GM12878 (cell line): Measurements from ENCODE around the gene RAB11A. TPM values are rescaled to one million over a fixed set of nuclear protein-coding genes. Genes with fewer than 3 reads are reported as not detected.

Experiments
- ATAC-seq: fragments of 200-7000 bp; cut with Tn5 transposase; 3 replicates; pipeline ENCODE4 v1.9.1; 2020; ENCODE audit warnings: mild to moderate bottlenecking, moderate library complexity
- BruUV-seq: library from RNA; stranded (reverse); fragments of 400-500 nt; replicated peaks from 2 replicates; lab custom pipeline; 2021; lab: Mats Ljungman, UMichigan
- CTCF ChIA-PET: fragments of 300-600 bp; sonication (Branson Sonifier 250); formaldehyde crosslinking; extraction: SDS; loops from one replicate; lab custom pipeline; 2021; ENCODE audit warnings: inconsistent platforms; lab: Yijun Ruan, JAX
- POLR2A ChIA-PET: fragments of 350-600 bp; formaldehyde crosslinking; extraction: SDS; loops from one replicate; lab custom pipeline; 2021; ENCODE audit warnings: inconsistent platforms; lab: Charles Lee
- RAD21 ChIA-PET: fragments of 300-600 bp; sonication (Branson Sonifier 250); formaldehyde crosslinking; loops from one replicate; lab custom pipeline; 2023; ENCODE audit warnings: antibody characterized with exemption; ENCODE audit not compliant: unreplicated experiment; lab: Charles Lee
- SMC1A ChIA-PET: fragments of 300-600 bp; sonication (Branson Sonifier 250); formaldehyde crosslinking; loops from one replicate; lab custom pipeline; 2023; ENCODE audit not compliant: unreplicated experiment, uncharacterized antibody; lab: Charles Lee
- DNase-seq: peaks from one replicate; pipeline ENCODE4 v3.0.0-alpha.2; 2011; ENCODE audit warnings: low read depth, low spot score
- FAIRE-seq: peaks from 3 replicates; lab custom pipeline; 2011; peaks lifted over from hg19 to GRCh38; lab: Jason Lieb, UNC
- H2AFZ ChIP-seq: 2 replicates; pipeline ENCODE4 v1.6.0; 2011; ENCODE audit warnings: low read depth, low read length, control low read depth; ENCODE audit not compliant: control insufficient read depth
- H3K27ac ChIP-seq: 2 replicates; pipeline ENCODE4 v1.5.1; 2011; ENCODE audit warnings: control low read depth; ENCODE audit not compliant: control insufficient read depth, insufficient read depth
- H3K27me3 ChIP-seq, 2 experiments: replicated peaks in 1 of 2; 2 replicates each; pipeline versions ENCODE4 v1.6.0 to v1.6.1; 2011; ENCODE audit warnings: low read length in 1 of 2; ENCODE audit not compliant: control insufficient read depth in 2 of 2, insufficient read depth in 2 of 2
- H3K36me3 ChIP-seq, 2 experiments: 2 replicates each; pipeline ENCODE4 v1.5.1; 2011; ENCODE audit warnings: low read length in 1 of 2; ENCODE audit not compliant: control insufficient read depth in 2 of 2, insufficient read depth in 2 of 2
- H3K4me1 ChIP-seq: 2 replicates; pipeline ENCODE4 v1.6.1; 2011; ENCODE audit warnings: mild to moderate bottlenecking, low read length, moderate library complexity, mixed read lengths; ENCODE audit not compliant: control insufficient read depth, insufficient read depth
- H3K4me2 ChIP-seq: 2 replicates; pipeline ENCODE4 v1.6.0; 2011; ENCODE audit warnings: control low read depth; ENCODE audit not compliant: control insufficient read depth, insufficient read depth
- H3K4me3 ChIP-seq: fragments of 200-600 bp; sonication (generic); 2 replicates; pipeline ENCODE4 v1.5.1; 2016
- H3K79me2 ChIP-seq: 2 replicates; pipeline ENCODE4 v1.6.0; 2011; ENCODE audit warnings: low read length; ENCODE audit not compliant: control insufficient read depth, insufficient read depth
- H3K9ac ChIP-seq: 2 replicates; pipeline ENCODE4 v1.8.0; 2011; ENCODE audit warnings: low read length, control low read depth, mixed read lengths; ENCODE audit not compliant: control insufficient read depth, insufficient read depth
- H3K9me3 ChIP-seq: replicated peaks from 3 replicates; pipeline ENCODE4 v1.5.1; 2011; ENCODE audit warnings: mild to moderate bottlenecking, low read length; ENCODE audit not compliant: control insufficient read depth, insufficient read depth
- H4K20me1 ChIP-seq: 2 replicates; pipeline ENCODE4 v1.6.0; 2011; ENCODE audit not compliant: control insufficient read depth, insufficient read depth
- ATF7 ChIP-seq: fragments of 450-650 bp; IDR thresholded peaks from 2 replicates; pipeline ENCODE4 v1.6.1; 2016; ENCODE audit warnings: low read depth, mild to moderate bottlenecking
- CEBPB ChIP-seq, 2 experiments: fragments of 150-350 bp in 1 of 2; IDR thresholded peaks; 2 replicates each; pipeline ENCODE4 v1.6.1; 2012 to 2014; ENCODE audit warnings: low read depth in 2 of 2, low read length in 2 of 2, borderline replicate concordance in 1 of 2, inconsistent platforms in 1 of 2
- CHD1 ChIP-seq: IDR thresholded peaks from 2 replicates; pipeline ENCODE4 v1.6.1; 2012; ENCODE audit warnings: low read depth, low read length, improper control_type of control experiment
- EED ChIP-seq: sonication (generic); IDR thresholded peaks from 2 replicates; pipeline ENCODE4 v1.6.1; 2016; ENCODE audit warnings: antibody characterized with exemption, low read depth
- GATAD2B ChIP-seq: fragments of 450-650 bp; conservative IDR thresholded peaks from 2 replicates; pipeline ENCODE4 v1.6.1; 2017; ENCODE audit warnings: low read depth, mild to moderate bottlenecking, moderate library complexity
- IKZF1 ChIP-seq: fragments of 450-650 bp; conservative IDR thresholded peaks from 2 replicates; pipeline ENCODE4 v1.6.1; 2017; ENCODE audit warnings: antibody characterized with exemption, mild to moderate bottlenecking
- IKZF2 ChIP-seq, 2 experiments: fragments of 450-650 bp; IDR thresholded peaks; 2 replicates each; pipeline ENCODE4 v1.6.1; 2017; ENCODE audit warnings: mild to moderate bottlenecking in 2 of 2, moderate library complexity in 2 of 2
- IRF5 ChIP-seq: fragments of 450-650 bp; IDR thresholded peaks from 2 replicates; pipeline ENCODE4 v1.6.1; 2017; ENCODE audit warnings: borderline replicate concordance
- MTA2 ChIP-seq: fragments of 450-650 bp; IDR thresholded peaks from 2 replicates; pipeline ENCODE4 v1.6.1; 2016; ENCODE audit warnings: low read depth, mild to moderate bottlenecking, moderate library complexity
- NFIC ChIP-seq: IDR thresholded peaks from 2 replicates; pipeline ENCODE4 v1.6.1; 2012; ENCODE audit warnings: low read depth, mild to moderate bottlenecking, inconsistent platforms, low read length, moderate library complexity
- PKNOX1 ChIP-seq: fragments of 450-650 bp; IDR thresholded peaks from 2 replicates; pipeline ENCODE4 v1.6.1; 2016; ENCODE audit warnings: mild to moderate bottlenecking
- POLR2A ChIP-seq: IDR thresholded peaks from 2 replicates; pipeline ENCODE4 v1.6.1; 2011; ENCODE audit warnings: low read depth, mild to moderate bottlenecking, low read length
- RELB ChIP-seq: fragments of 450-650 bp; IDR thresholded peaks from 2 replicates; pipeline ENCODE4 v1.6.1; 2017; ENCODE audit warnings: low read depth, mild to moderate bottlenecking, moderate library complexity
- REST ChIP-seq: IDR thresholded peaks from 2 replicates; pipeline ENCODE4 v1.6.1; 2012; ENCODE audit warnings: mild to moderate bottlenecking, low read depth, low read length
- SPI1 ChIP-seq: IDR thresholded peaks from 2 replicates; pipeline ENCODE4 v1.6.1; 2011; ENCODE audit warnings: low read depth, mild to moderate bottlenecking, low read length, moderate library complexity, borderline replicate concordance; ENCODE audit not compliant: insufficient read depth
- SRF ChIP-seq, 2 experiments: IDR thresholded peaks; 2 replicates each; pipeline ENCODE4 v1.6.1; 2011; ENCODE audit warnings: low read depth in 2 of 2, low read length in 2 of 2, mild to moderate bottlenecking in 1 of 2, moderate library complexity in 1 of 2
- TCF12 ChIP-seq: IDR thresholded peaks from 2 replicates; pipeline ENCODE4 v1.6.1; 2011; ENCODE audit warnings: low read depth, mild to moderate bottlenecking, low read length
- WGBS: methylation state at CpG from one replicate; pipeline ENCODE4 v1.1.6; 2016; ENCODE audit warnings: low lambda C conversion rate; ENCODE audit not compliant: insufficient replicate concordance, insufficient coverage; ENCODE audit errors: missing lambda C conversion rate; 5-methylcytosine and 5-hydroxymethylcytosine counted together
- in situ Hi-C: fragments of 300-500 bp; cut with MboI; formaldehyde crosslinking; loops from 9 replicates; pipeline ENCODE4 v1.14.3; 2018; ENCODE audit warnings: mixed read lengths
- intact Hi-C: fragments of 100-400 bp; cut with micrococcal nuclease; formaldehyde crosslinking; loops from one replicate; pipeline ENCODE4 v1.14.2; 2022; ENCODE audit not compliant: unreplicated experiment
- polyA plus RNA-seq, 11 experiments: library from polyadenylated mRNA; depleted of rRNA in 4 of 11; unstranded in 6 of 11; stranded (reverse) in 5 of 11; fragments of >200 nt; fragmentation: Nextera tagmentation in 4 of 11; fragmentation: Illumina TruSeq in 1 of 11; extraction: Ambion mirVana in 4 of 11; extraction: Trizol in 1 of 11; gene quantifications; 1 replicate in 1 of 11; 2 replicates in 10 of 11; pipeline versions ENCODE4 v1.2.1 to v1.2.3, GENCODE V29; 2011 to 2016; ENCODE audit warnings: inconsistent platforms in 2 of 11, missing spikeins in 2 of 11, low read depth in 1 of 11
- total RNA-seq, 4 experiments: library from RNA; depleted of rRNA in 3 of 4; stranded (reverse); fragments of >200 nt in 3 of 4; fragmentation: Illumina TruSeq in 1 of 4; extraction: Trizol in 1 of 4; gene quantifications; 2 replicates each; pipeline versions ENCODE4 v1.2.1 to v1.2.3, GENCODE V29; 2013 to 2021

RAB11A gene
- total and polyA plus RNA-seq, 10 of the 15 experiments (the other 5 are each of a cell fraction or from before 2014, with no cell fraction given): 128 to 387 (median 224) TPM

GRCh38 chr15:65902373-65902772 lies 33.1 kb downstream of the RAB11A start:
- peak; percentile 93 for ATAC-seq
- SMC1A ChIA-PET: interaction anchor here (0.8 to 7.6 kb wide), 11 partner anchors 9 to 183 kb away, joined by 3 to 70 read pairs (median 4); partner anchors contain the start of gene RAB11A
- peaks cover 2 to 23% of the 10 kb centered on the region in 2 experiments; a peak in 3 of 4 replicates for H3K36me3 ChIP-seq
- H2AFZ ChIP-seq: no peak overlapping the region; the same call in 1 of the 2 replicates
- no peaks in the 10 kb centered on the region for H4K20me1 ChIP-seq
- no peak overlapping the region for H3K4me3 ChIP-seq
- peak overlapping the region; percentile 33; the same call in 1 of the 2 replicates for H3K4me2 ChIP-seq
- WGBS: 0% methylated on average over 1 of the region's 1 CpG
- POLR2A ChIA-PET: interaction anchor here (0.9 to 2.5 kb wide), 7 partner anchors 9 to 261 kb away, joined by 3 to 15 read pairs (median 7); partner anchors contain the start of gene RAB11A
- no peak overlapping the region for H3K9ac ChIP-seq
- H3K4me1 ChIP-seq: peaks cover 27% of the 10 kb centered on the region
- H3K79me2 ChIP-seq: no peaks in the 10 kb centered on the region
- DNase-seq: peak; percentile 57
- FAIRE-seq: no peak
- BruUV-seq: no TSS peak
- in situ Hi-C loops: no loop called here
- H3K27ac ChIP-seq: peak overlapping the region; percentile 63
- no peaks in the 10 kb centered on the region for H3K9me3 ChIP-seq
- no peaks in the 10 kb centered on the region for H3K27me3 ChIP-seq
- RAD21 ChIA-PET: interaction anchor here (0.6 to 5.2 kb wide), 8 partner anchors 11 to 393 kb away, joined by 3 to 57 read pairs (median 4); no protein-coding TSS in a partner anchor
- intact Hi-C loops: no loop called here
- CTCF ChIA-PET: interaction anchor here (0.6 to 3.1 kb wide), 6 partner anchors 14 to 291 kb away, joined by 3 to 19 read pairs (median 5); no protein-coding TSS in a partner anchor
- TF ChIP-seq SRF (IDR thresholded peaks at IDR 0.05; ENCODE audit: low read depth in 2 of 2, low read length in 2 of 2): no peak
- TF ChIP-seq CHD1: no peak
- TF ChIP-seq IKZF1: peak; percentile 68
- TF ChIP-seq NFIC: no peak
- peak; percentile 17; the same call in 1 of the 2 replicates for TF ChIP-seq SPI1
- TF ChIP-seq EED: peak; percentile 76; the same call in 1 of the 2 replicates
- TF ChIP-seq ATF7: peak; percentile 35; the same call in 1 of the 2 replicates
- peak; percentile 62; the same call in 1 of the 2 replicates for TF ChIP-seq RELB
- TF ChIP-seq CEBPB (IDR thresholded peaks at IDR 0.05; ENCODE audit: borderline replicate concordance in 1 of 2, low read depth in 2 of 2, low read length in 2 of 2): no peak
- no peak for TF ChIP-seq POLR2A
- TF ChIP-seq REST: no peak
- TF ChIP-seq IKZF2 (IDR thresholded peaks at IDR 0.05): peak; percentile 53 to 56; a peak in 2 of 4 replicates
- 0 out of 2 replicates have a peak, but pooled peaks have one; percentile 33 for TF ChIP-seq GATAD2B
- no peak for TF ChIP-seq IRF5
- TF ChIP-seq TCF12: peak; percentile 73
- TF ChIP-seq MTA2: 0 out of 2 replicates have a peak, but pooled peaks have one; percentile 15
- TF ChIP-seq PKNOX1: 0 out of 2 replicates have a peak, but pooled peaks have one; percentile 18
